ENCODE data around the gene MGAT5. TPM values are rescaled to one million over a fixed set of nuclear protein-coding genes. Genes with fewer than 3 reads are reported as not detected.

The MGAT5 gene
- polyA plus RNA-seq, 1 donor from 2014 or later = 14.0 TPM

GRCh38 chr2:134346141-134346540 lies 92.3 kb downstream of the MGAT5 start:
- H3K27me3 Mint-ChIP-seq = no peaks in the 10 kb centered on the region
- H3K9me3 Mint-ChIP-seq = no peaks in the 10 kb centered on the region
- no peak overlapping the region for H3K27ac Mint-ChIP-seq
- H3K36me3 Mint-ChIP-seq = peaks cover 23% of the 10 kb centered on the region
- no peak overlapping the region for H3K4me3 Mint-ChIP-seq
- H3K4me1 Mint-ChIP-seq = peaks cover 9 to 18% (median 12%) of the 10 kb centered on the region in 3 donors

GRCh38 chr2:134347756-134348155 lies 93.9 kb downstream of the MGAT5 start:
- Mint-ChIP-seq H3K4me1 (peaks cover 5 to 27% (median 14%) of the 10 kb centered on the region in 3 donors), H3K36me3 (peaks cover 20% of the 10 kb centered on the region), H3K27ac (peak overlapping the region in 1 of 3 donors; percentile 74), H3K9me3 (no peaks in the 10 kb centered on the region), H3K27me3 (no peaks in the 10 kb centered on the region), H3K4me3 (no peak overlapping the region)

- Mint-ChIP-seq H3K27me3 (no peaks in the 10 kb centered on the region), H3K9me3 (no peaks in the 10 kb centered on the region), H3K27ac (peak overlapping the region in 1 of 3 donors; percentile 71), H3K4me3 (no peak overlapping the region), H3K4me1 (peaks cover 4 to 27% (median 16%) of the 10 kb centered on the region in 3 donors), H3K36me3 (peaks cover 18% of the 10 kb centered on the region)
Measured at GRCh38 chr2:134348239-134348638, 94.4 kb downstream of the MGAT5 start.

- Mint-ChIP-seq H3K27ac (peak overlapping the region in 1 of 3 donors; percentile 71), H3K27me3 (no peaks in the 10 kb centered on the region), H3K36me3 (peaks cover 16% of the 10 kb centered on the region), H3K4me3 (no peak overlapping the region), H3K9me3 (no peaks in the 10 kb centered on the region), H3K4me1 (peaks cover 3 to 26% (median 16%) of the 10 kb centered on the region in 3 donors)
Measured at GRCh38 chr2:134348760-134349159, 94.9 kb downstream of the MGAT5 start.

- H3K9me3 Mint-ChIP-seq = no peaks in the 10 kb centered on the region
- H3K27me3 Mint-ChIP-seq = no peaks in the 10 kb centered on the region
- peaks cover 14% of the 10 kb centered on the region for H3K36me3 Mint-ChIP-seq
- H3K27ac Mint-ChIP-seq = peak overlapping the region in 1 of 3 donors; percentile 28
- H3K4me1 Mint-ChIP-seq = peaks cover 3 to 26% (median 16%) of the 10 kb centered on the region in 3 donors
- H3K4me3 Mint-ChIP-seq = peak overlapping the region in 1 of 4 donors; percentile 29
Measured at GRCh38 chr2:134351016-134351415, 97.1 kb downstream of the MGAT5 start.

GRCh38 chr2:134351899-134352298 lies 98.0 kb downstream of the MGAT5 start:
- Mint-ChIP-seq H3K27ac (peak overlapping the region in 2 of 3 donors; percentile 34 to 57), H3K27me3 (no peaks in the 10 kb centered on the region), H3K36me3 (peaks cover 16% of the 10 kb centered on the region), H3K9me3 (no peaks in the 10 kb centered on the region), H3K4me3 (peak overlapping the region in 1 of 4 donors; percentile 3), H3K4me1 (peaks cover 3 to 26% (median 15%) of the 10 kb centered on the region in 3 donors)

- Mint-ChIP-seq H3K4me3 (no peak overlapping the region), H3K4me1 (peaks cover 2 to 24% (median 15%) of the 10 kb centered on the region in 3 donors), H3K36me3 (peaks cover 16% of the 10 kb centered on the region), H3K27ac (peak overlapping the region in 1 of 3 donors; percentile 39), H3K9me3 (no peaks in the 10 kb centered on the region), H3K27me3 (no peaks in the 10 kb centered on the region)
Measured at GRCh38 chr2:134352844-134353243, 99.0 kb downstream of the MGAT5 start.

GRCh38 chr2:134354611-134355010 lies 100.7 kb downstream of the MGAT5 start:
- Mint-ChIP-seq H3K4me1 (peaks cover 2 to 16% (median 11%) of the 10 kb centered on the region in 3 donors), H3K9me3 (no peaks in the 10 kb centered on the region), H3K27me3 (no peaks in the 10 kb centered on the region), H3K36me3 (peaks cover 14% of the 10 kb centered on the region), H3K4me3 (no peak overlapping the region), H3K27ac (peak overlapping the region; percentile 28 to 50 (median 41))

GRCh38 chr2:134357814-134358213 lies 103.9 kb downstream of the MGAT5 start:
- peaks cover 0 to 10% (median 10%) of the 10 kb centered on the region in 3 donors for H3K4me1 Mint-ChIP-seq
- peak overlapping the region in 1 of 3 donors; percentile 53 for H3K27ac Mint-ChIP-seq
- no peaks in the 10 kb centered on the region for H3K9me3 Mint-ChIP-seq
- peaks cover 13% of the 10 kb centered on the region for H3K36me3 Mint-ChIP-seq
- H3K27me3 Mint-ChIP-seq = no peaks in the 10 kb centered on the region
- H3K4me3 Mint-ChIP-seq = no peak overlapping the region

GRCh38 chr2:134359367-134360081 lies 105.7 kb downstream of the MGAT5 start:
- Mint-ChIP-seq H3K9me3 (no peaks in the 10 kb centered on the region), H3K27ac (peak overlapping the region in 1 of 3 donors; percentile 48), H3K4me3 (no peak overlapping the region), H3K4me1 (peaks cover 0 to 13% (median 5%) of the 10 kb centered on the region in 3 donors), H3K27me3 (no peaks in the 10 kb centered on the region), H3K36me3 (peaks cover 13% of the 10 kb centered on the region)

- Mint-ChIP-seq H3K4me1 (peaks cover 2 to 13% (median 7%) of the 10 kb centered on the region in 3 donors), H3K27me3 (no peaks in the 10 kb centered on the region), H3K9me3 (no peaks in the 10 kb centered on the region), H3K36me3 (peaks cover 12% of the 10 kb centered on the region), H3K27ac (peak overlapping the region in 1 of 3 donors; percentile 54), H3K4me3 (no peak overlapping the region)
Measured at GRCh38 chr2:134360745-134361487, 107.0 kb downstream of the MGAT5 start.

GRCh38 chr2:134361648-134362047 lies 107.8 kb downstream of the MGAT5 start:
- Mint-ChIP-seq H3K27ac (no peak overlapping the region), H3K27me3 (no peaks in the 10 kb centered on the region), H3K9me3 (no peaks in the 10 kb centered on the region), H3K36me3 (peaks cover 12% of the 10 kb centered on the region), H3K4me1 (peaks cover 2 to 13% (median 9%) of the 10 kb centered on the region in 3 donors), H3K4me3 (no peak overlapping the region)

GRCh38 chr2:134362152-134362668 lies 108.3 kb downstream of the MGAT5 start:
- no peaks in the 10 kb centered on the region for H3K27me3 Mint-ChIP-seq
- peaks cover 11% of the 10 kb centered on the region for H3K36me3 Mint-ChIP-seq
- H3K27ac Mint-ChIP-seq = peak overlapping the region in 2 of 3 donors; percentile 51 to 82

GRCh38 chr2:134362740-134363139 lies 108.9 kb downstream of the MGAT5 start:
- peaks cover 9 to 20% (median 17%) of the 10 kb centered on the region in 3 donors for H3K4me1 Mint-ChIP-seq
- peak overlapping the region; percentile 32 to 82 (median 51) for H3K27ac Mint-ChIP-seq
- peaks cover 11% of the 10 kb centered on the region for H3K36me3 Mint-ChIP-seq
- no peaks in the 10 kb centered on the region for H3K9me3 Mint-ChIP-seq
- no peaks in the 10 kb centered on the region for H3K27me3 Mint-ChIP-seq
- H3K4me3 Mint-ChIP-seq = no peak overlapping the region

More at GRCh38 chr2:134362152-134362668, 108.3 kb downstream of the MGAT5 start:
- H3K4me1 Mint-ChIP-seq = peaks cover 5 to 14% (median 13%) of the 10 kb centered on the region in 3 donors
- no peak overlapping the region for H3K4me3 Mint-ChIP-seq
- H3K9me3 Mint-ChIP-seq = no peaks in the 10 kb centered on the region

GRCh38 chr2:134365356-134365755 lies 111.5 kb downstream of the MGAT5 start:
- Mint-ChIP-seq H3K4me3 (no peak overlapping the region), H3K27me3 (no peaks in the 10 kb centered on the region), H3K36me3 (peaks cover 5% of the 10 kb centered on the region), H3K4me1 (peaks cover 25 to 34% (median 30%) of the 10 kb centered on the region in 3 donors), H3K27ac (no peak overlapping the region), H3K9me3 (no peaks in the 10 kb centered on the region)
